OCI-LY3 (cell line): Measurements from ENCODE around the gene MROH2B.

ENCODE experiments used
- EZH2phosphoT487 ChIP-seq: fragments of 200-600 bp; shearing (Covaris generic); IDR thresholded peaks from 2 replicates; pipeline ENCODE4 v1.6.1; 2018; ENCODE audit warnings: antibody characterized with exemption, mixed run types, low read depth
- TF ChIP-seq, protein P1 (sequence below): fragments of 200-600, 300-600 bp; sonication (generic); IDR thresholded peaks from 2 replicates; pipeline ENCODE4 v1.5.1; 2014; ENCODE audit warnings: antibody characterized with exemption, low read length, low read depth

DNA sequence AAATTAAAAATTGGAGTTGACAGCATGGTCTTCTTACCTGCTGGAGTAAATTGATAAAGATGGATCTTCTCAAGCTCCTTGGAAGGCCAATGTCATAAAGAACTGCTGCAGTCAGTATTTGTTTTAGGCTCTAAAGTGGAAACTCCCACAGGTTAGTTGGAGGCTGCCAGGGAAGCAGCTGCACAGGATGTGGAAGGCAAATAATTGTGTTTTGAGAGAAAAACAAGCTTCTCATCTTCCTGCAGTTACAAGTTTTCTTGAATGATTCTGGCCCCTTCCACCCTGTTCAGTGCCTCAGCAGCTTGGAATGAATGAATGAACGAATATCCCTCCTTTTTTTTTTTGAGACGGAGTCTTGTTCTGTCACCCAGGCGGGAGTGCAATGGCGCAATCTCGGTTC lies 13.9 kb downstream of the MROH2B start:
- TF ChIP-seq, protein P1, sequence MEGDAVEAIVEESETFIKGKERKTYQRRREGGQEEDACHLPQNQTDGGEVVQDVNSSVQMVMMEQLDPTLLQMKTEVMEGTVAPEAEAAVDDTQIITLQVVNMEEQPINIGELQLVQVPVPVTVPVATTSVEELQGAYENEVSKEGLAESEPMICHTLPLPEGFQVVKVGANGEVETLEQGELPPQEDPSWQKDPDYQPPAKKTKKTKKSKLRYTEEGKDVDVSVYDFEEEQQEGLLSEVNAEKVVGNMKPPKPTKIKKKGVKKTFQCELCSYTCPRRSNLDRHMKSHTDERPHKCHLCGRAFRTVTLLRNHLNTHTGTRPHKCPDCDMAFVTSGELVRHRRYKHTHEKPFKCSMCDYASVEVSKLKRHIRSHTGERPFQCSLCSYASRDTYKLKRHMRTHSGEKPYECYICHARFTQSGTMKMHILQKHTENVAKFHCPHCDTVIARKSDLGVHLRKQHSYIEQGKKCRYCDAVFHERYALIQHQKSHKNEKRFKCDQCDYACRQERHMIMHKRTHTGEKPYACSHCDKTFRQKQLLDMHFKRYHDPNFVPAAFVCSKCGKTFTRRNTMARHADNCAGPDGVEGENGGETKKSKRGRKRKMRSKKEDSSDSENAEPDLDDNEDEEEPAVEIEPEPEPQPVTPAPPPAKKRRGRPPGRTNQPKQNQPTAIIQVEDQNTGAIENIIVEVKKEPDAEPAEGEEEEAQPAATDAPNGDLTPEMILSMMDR: no peak
- TF ChIP-seq EZH2phosphoT487: no peak
